Measurements from ENCODE around the gene QRFP. TPM values are rescaled to one million over a fixed set of nuclear protein-coding genes. Genes with fewer than 3 reads are reported as not detected.

QRFP gene
- total RNA-seq, 1 experiment from 2014 or later = not detected

DNA sequence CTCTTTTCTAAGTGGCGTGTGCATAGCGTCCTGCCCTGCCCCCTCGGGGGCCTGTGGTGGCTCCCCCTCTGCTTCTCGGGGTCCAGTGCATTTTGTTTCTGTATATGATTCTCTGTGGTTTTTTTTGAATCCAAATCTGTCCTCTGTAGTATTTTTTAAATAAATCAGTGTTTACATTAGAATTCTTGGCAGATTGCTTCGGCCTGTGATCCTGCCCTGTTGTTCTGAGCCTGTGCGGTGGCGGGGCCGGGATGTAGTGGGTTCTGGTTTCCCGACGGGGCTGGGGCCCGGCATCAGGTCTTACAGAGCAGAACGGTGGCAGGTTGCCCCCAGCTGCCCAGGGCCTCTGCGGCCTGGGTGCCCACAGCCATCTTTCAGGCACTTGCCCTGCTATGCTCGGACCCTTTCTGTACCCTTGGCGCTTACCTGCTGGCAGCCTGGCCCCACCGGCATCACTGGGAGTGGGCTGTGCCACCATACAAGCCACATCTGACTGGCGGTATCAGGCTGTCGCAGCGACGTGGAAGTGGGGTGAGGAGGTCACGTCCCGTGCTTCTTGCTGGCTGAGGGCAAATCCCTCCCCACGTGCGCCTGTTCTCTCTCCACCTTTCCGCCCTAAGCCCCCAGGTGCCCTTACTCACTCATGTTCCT lies 9.0 kb downstream of the QRFP start:
- no CpG with 5 or more reads among the region's 25 CpGs for WGBS (ENCODE audit: extremely low coverage, insufficient read length, low lambda C conversion rate)
- peaks cover 3 to 5% of the 10 kb centered on the region in 2 experiments; a peak in 3 of 4 replicates for H3K4me1 Mint-ChIP-seq
- no peak overlapping the region for H2BK5ac ChIP-seq (ENCODE audit: insufficient read length, low read length)
- no peak overlapping the region for H4K8ac ChIP-seq (replicated peaks; ENCODE audit: insufficient read length, low read depth, low read length)
- H2BK20ac ChIP-seq (ENCODE audit: low read depth, low read length, poor library complexity, severe bottlenecking) = no peak overlapping the region
- no peak overlapping the region for H2BK15ac ChIP-seq (ENCODE audit: low read depth, low read length)
- no peak overlapping the region for H3K23ac ChIP-seq (ENCODE audit: insufficient read length, low read depth, low read length)
- H2BK120ac ChIP-seq (ENCODE audit: low read depth, low read length, poor library complexity, severe bottlenecking) = no peak overlapping the region
- H3K27me3 Mint-ChIP-seq (ENCODE audit: low read depth) = no peaks in the 10 kb centered on the region; the same call in 1 of the 2 replicates
- no peak overlapping the region for H3T11ph ChIP-seq (ENCODE audit: low read length)
- H3K4me3 Mint-ChIP-seq = no peak overlapping the region
- H3K79me2 ChIP-seq (ENCODE audit: insufficient read depth, low read length) = no peaks in the 10 kb centered on the region
- no peak overlapping the region for H3K18ac ChIP-seq (ENCODE audit: insufficient read length, low read depth, low read length)
- no peak overlapping the region for H2AK5ac ChIP-seq (ENCODE audit: insufficient read length, low read length)
- H4K20me1 ChIP-seq (ENCODE audit: control insufficient read depth, insufficient read depth, insufficient read length) = no peaks in the 10 kb centered on the region
- no peak overlapping the region for H4K91ac ChIP-seq (ENCODE audit: insufficient read length, low read depth, low read length)
- H3K9me3 Mint-ChIP-seq = no peaks in the 10 kb centered on the region
- H4K5ac ChIP-seq (ENCODE audit: insufficient read length, low read depth, low read length) = no peak overlapping the region
- no peak overlapping the region for H3K4ac ChIP-seq (ENCODE audit: low read depth, low read length)
- no peaks in the 10 kb centered on the region for H3K4me1 ChIP-seq (ENCODE audit: insufficient read depth, low read length)
- DNase-seq = no peak
- H2BK12ac ChIP-seq (ENCODE audit: insufficient read length, low read depth, low read length) = no peak overlapping the region
- no peak overlapping the region for H3K56ac ChIP-seq (ENCODE audit: insufficient read length, low read depth, low read length)
- H3K27ac Mint-ChIP-seq = peak overlapping the region in 1 of 3 experiments; percentile 14; a peak in 3 of 7 replicates
- no peaks in the 10 kb centered on the region for H3K27me3 ChIP-seq (ENCODE audit: insufficient read depth, low read length)
- H3K4me2 ChIP-seq (ENCODE audit: insufficient read depth, insufficient read length, low read length) = no peak overlapping the region
- TF ChIP-seq, protein P1, sequence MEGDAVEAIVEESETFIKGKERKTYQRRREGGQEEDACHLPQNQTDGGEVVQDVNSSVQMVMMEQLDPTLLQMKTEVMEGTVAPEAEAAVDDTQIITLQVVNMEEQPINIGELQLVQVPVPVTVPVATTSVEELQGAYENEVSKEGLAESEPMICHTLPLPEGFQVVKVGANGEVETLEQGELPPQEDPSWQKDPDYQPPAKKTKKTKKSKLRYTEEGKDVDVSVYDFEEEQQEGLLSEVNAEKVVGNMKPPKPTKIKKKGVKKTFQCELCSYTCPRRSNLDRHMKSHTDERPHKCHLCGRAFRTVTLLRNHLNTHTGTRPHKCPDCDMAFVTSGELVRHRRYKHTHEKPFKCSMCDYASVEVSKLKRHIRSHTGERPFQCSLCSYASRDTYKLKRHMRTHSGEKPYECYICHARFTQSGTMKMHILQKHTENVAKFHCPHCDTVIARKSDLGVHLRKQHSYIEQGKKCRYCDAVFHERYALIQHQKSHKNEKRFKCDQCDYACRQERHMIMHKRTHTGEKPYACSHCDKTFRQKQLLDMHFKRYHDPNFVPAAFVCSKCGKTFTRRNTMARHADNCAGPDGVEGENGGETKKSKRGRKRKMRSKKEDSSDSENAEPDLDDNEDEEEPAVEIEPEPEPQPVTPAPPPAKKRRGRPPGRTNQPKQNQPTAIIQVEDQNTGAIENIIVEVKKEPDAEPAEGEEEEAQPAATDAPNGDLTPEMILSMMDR (conservative IDR thresholded peaks at IDR 0.05) = no peak
- H3K27ac ChIP-seq (ENCODE audit: insufficient read length, low read depth, low read length) = no peak overlapping the region
- peaks cover 22 to 69% (median 52%) of the 10 kb centered on the region in 3 experiments for H3K36me3 Mint-ChIP-seq (ENCODE audit: insufficient read depth in 1 of 3, low read depth in 3 of 3)
- no peaks in the 10 kb centered on the region for H3K9me3 ChIP-seq (ENCODE audit: control insufficient read depth, low read depth, low read length)
- H3K23me2 ChIP-seq (ENCODE audit: insufficient read length, low read depth, low read length, poor library complexity, severe bottlenecking) = no peaks in the 10 kb centered on the region
- no peaks in the 10 kb centered on the region for H3K79me1 ChIP-seq (ENCODE audit: insufficient read depth, low read depth, low read length, poor library complexity, severe bottlenecking)
- H3K14ac ChIP-seq (ENCODE audit: insufficient read depth, low read length) = no peak overlapping the region
- no peak overlapping the region for H3K9ac ChIP-seq (ENCODE audit: extremely low read depth, insufficient read length, low read length)
- no peak overlapping the region for H2AFZ ChIP-seq (ENCODE audit: low read length)
